ENCODE results near the gene MLLT10.

The MLLT10 gene

GRCh38 chr10:21531164-21531563, 2.9 kb upstream of the MLLT10 start:
- no peak for DNase-seq (ENCODE audit: low spot score)

GRCh38 chr10:21532694-21533466, 1.2 kb upstream of the MLLT10 start:
- H3K36me3 ChIP-seq (ENCODE audit: low read depth) = peaks cover 17% of the 10 kb centered on the region
- ATAC-seq (ENCODE audit: low read depth) = no peak
- H3K27me3 ChIP-seq (ENCODE audit: insufficient read depth, poor library complexity, severe bottlenecking) = no peaks in the 10 kb centered on the region
- H3K9me3 ChIP-seq (ENCODE audit: severe bottlenecking) = no peaks in the 10 kb centered on the region
- DNase-seq (ENCODE audit: low spot score) = no peak
- no peak for TF ChIP-seq CTCF (IDR thresholded peaks at IDR 0.05; ENCODE audit: poor library complexity, severe bottlenecking)
- H3K4me3 ChIP-seq (ENCODE audit: severe bottlenecking) = peak overlapping the region; percentile 48
- peak overlapping the region; percentile 90 for H3K27ac ChIP-seq (ENCODE audit: poor library complexity, severe bottlenecking)
- H3K4me1 ChIP-seq (ENCODE audit: insufficient read depth, poor library complexity, severe bottlenecking) = peaks cover 35% of the 10 kb centered on the region

More at GRCh38 chr10:21531164-21531563, 2.9 kb upstream of the MLLT10 start:
- Histone ChIP-seq H3K9me3 (ENCODE audit: severe bottlenecking) (no peaks in the 10 kb centered on the region), H3K4me1 (ENCODE audit: insufficient read depth, poor library complexity, severe bottlenecking) (peaks cover 35% of the 10 kb centered on the region), H3K4me3 (ENCODE audit: severe bottlenecking) (no peak overlapping the region), H3K36me3 (ENCODE audit: low read depth) (peaks cover 6% of the 10 kb centered on the region), H3K27me3 (ENCODE audit: insufficient read depth, poor library complexity, severe bottlenecking) (no peaks in the 10 kb centered on the region), H3K27ac (ENCODE audit: poor library complexity, severe bottlenecking) (no peak overlapping the region)
- no peak for ATAC-seq (ENCODE audit: low read depth)
- no peak for TF ChIP-seq CTCF (IDR thresholded peaks at IDR 0.05; ENCODE audit: poor library complexity, severe bottlenecking)

GRCh38 chr10:21534280-21534586, 201 bp downstream of the MLLT10 start:
- no peaks in the 10 kb centered on the region for H3K9me3 ChIP-seq (ENCODE audit: severe bottlenecking)
- no peak for DNase-seq (ENCODE audit: low spot score)
- no peak for TF ChIP-seq CTCF (IDR thresholded peaks at IDR 0.05; ENCODE audit: poor library complexity, severe bottlenecking)
- no peaks in the 10 kb centered on the region for H3K27me3 ChIP-seq (ENCODE audit: insufficient read depth, poor library complexity, severe bottlenecking)
- H3K4me3 ChIP-seq (ENCODE audit: severe bottlenecking) = peak overlapping the region; percentile 48
- peak overlapping the region; percentile 90 for H3K27ac ChIP-seq (ENCODE audit: poor library complexity, severe bottlenecking)
- H3K4me1 ChIP-seq (ENCODE audit: insufficient read depth, poor library complexity, severe bottlenecking) = peaks cover 33% of the 10 kb centered on the region
- peaks cover 29% of the 10 kb centered on the region for H3K36me3 ChIP-seq (ENCODE audit: low read depth)
- ATAC-seq (ENCODE audit: low read depth) = no peak; the same call in 2 of the 3 replicates

GRCh38 chr10:21534604-21535493, 817 bp downstream of the MLLT10 start:
- Histone ChIP-seq H3K9me3 (ENCODE audit: severe bottlenecking) (no peaks in the 10 kb centered on the region), H3K4me1 (ENCODE audit: insufficient read depth, poor library complexity, severe bottlenecking) (peaks cover 27% of the 10 kb centered on the region), H3K27me3 (ENCODE audit: insufficient read depth, poor library complexity, severe bottlenecking) (no peaks in the 10 kb centered on the region), H3K36me3 (ENCODE audit: low read depth) (peaks cover 35% of the 10 kb centered on the region), H3K27ac (ENCODE audit: poor library complexity, severe bottlenecking) (peak overlapping the region; percentile 90), H3K4me3 (ENCODE audit: severe bottlenecking) (peak overlapping the region; percentile 48)
- TF ChIP-seq CTCF (IDR thresholded peaks at IDR 0.05; ENCODE audit: poor library complexity, severe bottlenecking) = peak; percentile 16
- ATAC-seq (ENCODE audit: low read depth) (peak; percentile 8; the same call in 1 of the 3 replicates), DNase-seq (ENCODE audit: low spot score) (no peak)

All from RWPE2 (cell line).